Lower lobe of right lung (tissue), 2 donors: ENCODE measurements around the gene OTOP1. TPM values are rescaled to one million over a fixed set of nuclear protein-coding genes. Genes with fewer than 3 reads are reported as not detected.
"Not testable (repeated sequence)": the region's sequence is repeated elsewhere in the genome, so short reads cannot be mapped to it uniquely, and the experiment has no call there.

Experiments used
- ATAC-seq, 2 donors: fragments of 200-7000 bp; cut with Tn5 transposase; one replicate each; pipeline ENCODE4 v1.9.1; 2020 to 2022; ENCODE audit warnings: mild to moderate bottlenecking in 2 of 2, moderate library complexity in 2 of 2
- DNase-seq: peaks from one replicate; pipeline ENCODE4 v3.0.0-alpha.2; 2020
- H3K27ac ChIP-seq: fragments of 200-600 bp; one replicate; pipeline ENCODE4 v1.8.0; 2022
- H3K27me3 ChIP-seq: fragments of 200-600 bp; one replicate; pipeline ENCODE4 v1.8.0; 2022; ENCODE audit warnings: low read depth
- H3K36me3 ChIP-seq: fragments of 200-600 bp; one replicate; pipeline ENCODE4 v1.8.0; 2022; ENCODE audit warnings: mild to moderate bottlenecking
- H3K4me1 ChIP-seq: fragments of 200-600 bp; one replicate; pipeline ENCODE4 v1.8.0; 2022
- H3K4me3 ChIP-seq: fragments of 200-600 bp; one replicate; pipeline ENCODE4 v1.8.0; 2022; ENCODE audit warnings: mild to moderate bottlenecking
- H3K9me3 ChIP-seq: fragments of 200-600 bp; one replicate; pipeline ENCODE4 v1.8.0; 2022
- intact Hi-C: fragments of 100-400 bp; cut with DNase I; formaldehyde crosslinking; loops from one replicate; pipeline ENCODE4 v1.11.0; 2022
- total RNA-seq: library from RNA; stranded (reverse); fragmentation: NEBNext Ultra II Directional; extraction: Animal tissue kit (Norgen Biotek cat#: 25700); gene quantifications from one replicate; pipeline ENCODE4 v1.2.1, GENCODE V29; 2021
- TF ChIP-seq, protein P1 (sequence below): fragments of 200-600 bp; IDR thresholded peaks from one replicate; pipeline ENCODE4 v1.8.0; 2022; ENCODE audit warnings: antibody characterized with exemption, mild to moderate bottlenecking
- donor health status: DM: no; HTN: yes; CAD: no; lungs with severe emphysema.

The OTOP1 gene
- total RNA-seq, 1 donor from 2014 or later = not detected

DNA sequence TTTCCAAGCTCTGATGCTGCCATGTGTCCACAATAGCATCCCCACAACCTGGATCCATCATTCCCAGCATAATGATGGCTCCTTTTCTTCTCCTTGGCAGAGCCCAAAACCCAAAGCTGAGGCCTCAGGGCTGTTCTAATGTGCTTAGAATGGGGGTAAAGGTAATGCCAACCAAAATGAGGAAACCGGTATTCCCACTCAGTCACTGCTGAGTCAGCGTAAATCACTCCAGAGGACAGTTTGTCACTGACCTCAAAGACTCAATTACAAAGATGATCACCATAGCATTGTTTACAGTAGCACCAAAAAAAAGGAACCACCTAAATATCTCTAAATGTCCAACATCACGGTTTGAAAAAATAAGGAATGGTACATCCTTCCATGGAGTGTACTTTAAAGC is 41.2 kb downstream of the OTOP1 start:
- DNase-seq (no peak), ATAC-seq (no peak)
- Histone ChIP-seq H3K4me1 (no peaks in the 10 kb centered on the region), H3K36me3 (no peaks in the 10 kb centered on the region), H3K27ac (no peak overlapping the region), H3K4me3 (no peak overlapping the region), H3K9me3 (no peaks in the 10 kb centered on the region), H3K27me3 (peaks cover 8% of the 10 kb centered on the region)
- intact Hi-C loops = no loop called here
- TF ChIP-seq, protein P1, sequence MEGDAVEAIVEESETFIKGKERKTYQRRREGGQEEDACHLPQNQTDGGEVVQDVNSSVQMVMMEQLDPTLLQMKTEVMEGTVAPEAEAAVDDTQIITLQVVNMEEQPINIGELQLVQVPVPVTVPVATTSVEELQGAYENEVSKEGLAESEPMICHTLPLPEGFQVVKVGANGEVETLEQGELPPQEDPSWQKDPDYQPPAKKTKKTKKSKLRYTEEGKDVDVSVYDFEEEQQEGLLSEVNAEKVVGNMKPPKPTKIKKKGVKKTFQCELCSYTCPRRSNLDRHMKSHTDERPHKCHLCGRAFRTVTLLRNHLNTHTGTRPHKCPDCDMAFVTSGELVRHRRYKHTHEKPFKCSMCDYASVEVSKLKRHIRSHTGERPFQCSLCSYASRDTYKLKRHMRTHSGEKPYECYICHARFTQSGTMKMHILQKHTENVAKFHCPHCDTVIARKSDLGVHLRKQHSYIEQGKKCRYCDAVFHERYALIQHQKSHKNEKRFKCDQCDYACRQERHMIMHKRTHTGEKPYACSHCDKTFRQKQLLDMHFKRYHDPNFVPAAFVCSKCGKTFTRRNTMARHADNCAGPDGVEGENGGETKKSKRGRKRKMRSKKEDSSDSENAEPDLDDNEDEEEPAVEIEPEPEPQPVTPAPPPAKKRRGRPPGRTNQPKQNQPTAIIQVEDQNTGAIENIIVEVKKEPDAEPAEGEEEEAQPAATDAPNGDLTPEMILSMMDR = no peak

DNA sequence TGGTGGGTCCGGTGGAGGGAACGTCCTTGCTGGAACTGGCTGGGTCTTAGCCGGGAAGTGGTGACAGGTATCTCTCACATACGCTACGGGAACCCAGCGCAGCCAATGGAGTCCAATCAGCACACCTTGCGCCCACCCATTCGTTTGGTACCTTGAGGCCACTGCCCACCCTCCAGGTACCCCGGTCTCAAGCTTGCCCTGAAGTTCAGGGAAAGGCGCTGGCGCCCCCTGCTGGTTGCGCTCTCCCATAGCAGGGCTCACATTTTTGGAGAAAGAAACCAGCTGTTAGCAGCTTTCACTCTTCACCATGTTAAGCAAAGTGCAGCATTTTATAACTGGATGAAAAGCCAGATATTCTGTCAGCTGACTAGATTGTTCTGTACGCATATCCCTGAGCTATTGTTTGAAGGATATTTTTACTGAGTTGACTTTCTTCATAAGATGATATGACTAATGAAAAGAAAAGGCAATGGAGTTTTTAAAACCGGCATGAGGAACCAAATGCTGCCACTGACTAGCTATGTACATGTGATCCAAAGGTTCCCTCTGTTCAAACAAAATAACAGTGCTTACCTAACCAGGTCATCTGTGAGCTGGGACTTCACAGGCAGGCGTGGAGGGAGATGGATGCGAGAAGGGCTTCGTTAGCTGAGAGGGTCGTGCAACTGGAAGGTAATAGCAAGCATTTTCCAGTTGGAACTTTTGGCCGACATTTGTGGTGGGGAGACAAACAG is 43.7 kb downstream of the OTOP1 start:
- H3K27me3 ChIP-seq = peaks cover 8% of the 10 kb centered on the region
- DNase-seq = no peak

DNA sequence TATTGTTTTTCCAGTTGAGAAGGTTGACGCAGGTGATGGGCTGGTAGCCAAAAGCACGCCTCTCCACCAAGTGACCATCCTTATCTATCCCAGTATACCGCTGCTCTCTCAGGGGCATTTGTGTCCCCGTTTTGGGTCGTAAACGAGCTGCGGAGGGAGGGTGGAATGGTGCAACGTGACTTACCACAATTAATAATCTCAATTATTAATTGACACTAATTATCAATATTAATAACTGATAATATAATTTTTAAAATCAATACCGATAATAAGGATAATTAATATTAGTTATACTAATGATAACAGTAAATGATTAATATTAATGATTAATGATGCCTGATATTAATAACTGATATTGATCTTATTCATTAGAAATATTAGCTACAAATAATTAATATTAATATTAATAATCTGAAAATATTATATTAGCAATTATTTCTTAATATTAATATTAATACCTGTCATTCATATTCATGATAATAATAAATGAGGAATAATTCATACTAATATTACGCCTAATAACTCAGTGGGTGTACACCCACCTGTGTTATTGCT is 56.1 kb downstream of the OTOP1 start:
- Histone ChIP-seq H3K9me3 (no peaks in the 10 kb centered on the region), H3K4me1 (no peaks in the 10 kb centered on the region), H3K27me3 (peaks cover 9% of the 10 kb centered on the region), H3K4me3 (no peak overlapping the region), H3K36me3 (no peaks in the 10 kb centered on the region), H3K27ac (no peak overlapping the region)
- no peak for DNase-seq
- TF ChIP-seq, protein P1 = no peak
- intact Hi-C loops = no loop called here
- ATAC-seq = no peak

More for the DNA sequence above, 43.7 kb downstream of the OTOP1 start:
- TF ChIP-seq, protein P1 = peak; percentile 55
- intact Hi-C loops = no loop called here
- no peaks in the 10 kb centered on the region for H3K36me3 ChIP-seq
- H3K9me3 ChIP-seq = no peaks in the 10 kb centered on the region
- H3K4me3 ChIP-seq = no peak overlapping the region
- no peak for ATAC-seq
- H3K4me1 ChIP-seq = no peaks in the 10 kb centered on the region
- H3K27ac ChIP-seq = no peak overlapping the region

DNA sequence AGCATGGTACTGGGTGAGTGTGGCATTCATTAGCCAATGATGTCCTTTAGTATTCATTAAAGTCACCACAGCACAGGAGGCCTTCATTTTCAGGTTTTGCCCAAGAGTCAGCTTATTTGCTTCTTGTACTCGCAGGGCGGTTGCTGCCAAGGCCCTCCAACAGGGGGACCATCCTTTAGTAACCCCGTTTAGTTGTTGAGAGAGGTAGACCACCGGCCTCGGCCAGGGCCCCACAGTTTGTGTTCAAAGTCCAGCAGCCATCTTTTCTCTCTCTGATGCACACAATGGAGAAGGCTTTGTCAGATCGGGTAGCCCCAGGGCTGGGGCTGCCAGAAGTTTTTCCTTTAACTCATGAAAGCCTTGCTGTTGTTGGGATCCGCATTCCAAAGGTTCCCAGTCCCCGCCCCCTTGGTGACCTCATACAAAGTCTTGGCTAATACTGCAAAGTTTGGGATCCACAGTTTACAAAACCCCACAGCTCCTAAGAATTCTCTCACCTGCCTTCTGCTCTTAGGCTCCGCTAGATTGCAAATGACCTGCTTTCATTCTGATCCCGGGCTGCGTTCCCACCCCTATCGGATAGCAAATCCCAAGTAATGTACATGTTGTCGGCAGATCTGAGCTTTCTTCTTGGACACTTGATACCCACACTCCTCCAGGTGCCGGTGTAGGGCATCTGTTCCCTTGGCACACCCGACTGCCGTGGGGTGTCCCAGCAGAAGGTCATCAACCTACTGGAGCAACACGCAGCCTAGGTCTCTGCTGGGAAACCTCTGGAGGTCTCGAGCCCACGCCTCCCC is 58.5 kb downstream of the OTOP1 start:
- DNase-seq, ATAC-seq, H3K4me1 ChIP-seq, H3K36me3 ChIP-seq, H3K9me3 ChIP-seq, H3K4me3 ChIP-seq, intact Hi-C loops, H3K27ac ChIP-seq, H3K27me3 ChIP-seq: not testable (repeated sequence)

DNA sequence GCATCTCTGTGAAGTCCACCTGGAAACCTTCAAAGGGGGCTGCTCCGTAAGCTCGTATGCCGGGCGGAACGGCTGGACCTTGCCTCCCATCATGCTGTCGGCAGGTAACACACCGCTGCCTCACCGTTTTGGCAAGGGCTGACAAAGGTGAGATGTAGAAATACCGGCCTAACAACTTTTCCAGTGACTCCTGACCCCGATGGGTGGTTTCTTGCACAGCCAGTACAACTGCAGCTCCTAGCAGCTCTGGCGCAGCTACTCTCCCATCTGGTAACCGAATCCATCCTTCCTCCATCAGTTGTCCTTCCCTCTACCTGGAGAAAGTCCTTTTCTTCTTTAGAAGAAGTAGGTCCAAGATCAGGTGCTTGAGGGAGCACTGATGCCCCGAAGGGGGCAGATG is 59.7 kb downstream of the OTOP1 start:
- ATAC-seq, intact Hi-C loops: not testable (repeated sequence)

DNA sequence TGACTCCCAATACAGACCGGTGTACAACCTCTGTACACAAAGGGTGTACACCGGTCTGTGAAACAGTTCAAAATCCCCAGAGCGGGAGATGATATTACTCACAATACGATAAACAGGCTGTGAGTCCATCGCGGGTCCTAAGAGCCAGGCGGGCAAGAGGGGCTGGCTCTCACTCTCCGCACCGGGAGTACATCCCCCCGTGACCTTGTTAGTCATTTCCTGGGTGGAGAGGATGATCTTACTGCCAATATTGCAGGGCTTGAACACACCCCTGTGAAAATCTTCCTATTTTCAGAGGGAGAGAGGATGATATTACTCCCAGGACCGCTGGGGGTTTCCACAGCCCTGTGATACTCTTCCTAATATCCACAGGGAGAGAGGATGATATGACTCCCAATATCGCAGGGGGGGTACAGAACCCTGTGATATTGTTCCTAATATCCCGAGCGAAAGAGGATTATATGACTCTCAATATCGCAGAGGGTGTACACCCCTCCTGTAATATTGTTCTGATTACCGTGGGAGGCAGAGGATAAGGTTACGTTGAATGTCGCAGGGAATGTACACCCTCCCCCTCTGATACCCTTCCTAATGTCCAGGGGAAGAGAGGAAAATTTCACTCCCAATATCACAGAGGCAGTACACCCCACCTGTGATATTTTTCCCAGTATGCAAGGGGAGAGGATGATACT is 60.9 kb downstream of the OTOP1 start:
- H3K27ac ChIP-seq, intact Hi-C loops, H3K9me3 ChIP-seq, DNase-seq, H3K4me3 ChIP-seq, H3K27me3 ChIP-seq, ATAC-seq, H3K36me3 ChIP-seq, H3K4me1 ChIP-seq: not testable (repeated sequence)

More for the DNA sequence above, 59.7 kb downstream of the OTOP1 start:
- H3K4me3 ChIP-seq, H3K27me3 ChIP-seq, DNase-seq, H3K9me3 ChIP-seq, H3K4me1 ChIP-seq, H3K27ac ChIP-seq, H3K36me3 ChIP-seq: not testable (repeated sequence)

DNA sequence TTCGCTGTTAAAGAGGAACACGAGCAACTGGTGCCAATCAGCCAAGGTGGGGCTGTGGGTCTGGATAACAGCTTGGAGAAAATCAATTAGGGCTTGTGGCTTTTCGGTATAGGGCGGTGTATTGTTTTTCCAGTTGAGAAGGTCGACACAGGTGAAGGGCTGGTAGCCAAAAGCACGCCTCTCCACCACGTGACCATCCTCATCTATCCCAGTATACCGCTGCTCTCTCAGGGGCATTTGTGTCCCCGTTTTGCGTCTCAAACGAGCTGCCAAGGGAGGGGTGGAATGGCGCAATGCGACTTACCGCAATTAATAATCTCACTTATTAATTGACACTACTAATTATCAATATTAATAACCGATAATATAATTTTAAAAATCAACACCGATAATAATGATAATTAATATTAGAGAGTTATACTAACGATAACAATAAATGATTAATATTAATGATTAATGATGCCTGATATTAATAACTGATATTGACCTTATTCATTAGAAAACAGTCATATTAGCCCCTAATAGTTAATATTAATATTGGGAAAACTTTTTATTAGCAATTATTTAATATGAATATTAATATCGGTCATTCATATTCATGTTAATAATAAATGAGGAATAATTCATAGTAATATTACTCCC is 62.1 kb downstream of the OTOP1 start:
- intact Hi-C loops, DNase-seq: not testable (repeated sequence)

DNA sequence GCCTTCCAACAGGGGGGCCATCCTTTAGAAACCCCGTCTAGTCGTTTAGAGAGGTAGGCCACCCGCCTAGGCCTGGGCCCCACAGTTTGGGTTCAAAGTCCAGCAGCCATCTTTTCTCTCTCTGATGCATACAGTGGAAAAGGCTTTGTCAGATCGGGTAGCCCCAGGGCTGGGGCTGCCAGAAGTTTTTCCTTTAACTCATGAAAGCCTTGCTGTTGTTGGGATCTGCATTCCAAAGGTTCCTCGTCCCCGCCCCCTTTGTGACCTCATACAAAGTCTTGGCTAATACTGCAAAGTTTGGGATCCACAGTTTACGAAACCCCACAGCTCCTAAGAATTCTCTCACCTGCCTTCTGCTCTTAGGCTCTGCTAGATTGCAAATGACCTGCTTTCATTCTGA is 64.5 kb downstream of the OTOP1 start:
- H3K4me3 ChIP-seq, H3K36me3 ChIP-seq, H3K27ac ChIP-seq, H3K27me3 ChIP-seq, H3K9me3 ChIP-seq, H3K4me1 ChIP-seq, DNase-seq, intact Hi-C loops, ATAC-seq: not testable (repeated sequence)

More for the DNA sequence above, 62.1 kb downstream of the OTOP1 start:
- not testable (repeated sequence) for ATAC-seq, H3K9me3 ChIP-seq, H3K27me3 ChIP-seq, H3K4me3 ChIP-seq, H3K27ac ChIP-seq, H3K36me3 ChIP-seq, H3K4me1 ChIP-seq

DNA sequence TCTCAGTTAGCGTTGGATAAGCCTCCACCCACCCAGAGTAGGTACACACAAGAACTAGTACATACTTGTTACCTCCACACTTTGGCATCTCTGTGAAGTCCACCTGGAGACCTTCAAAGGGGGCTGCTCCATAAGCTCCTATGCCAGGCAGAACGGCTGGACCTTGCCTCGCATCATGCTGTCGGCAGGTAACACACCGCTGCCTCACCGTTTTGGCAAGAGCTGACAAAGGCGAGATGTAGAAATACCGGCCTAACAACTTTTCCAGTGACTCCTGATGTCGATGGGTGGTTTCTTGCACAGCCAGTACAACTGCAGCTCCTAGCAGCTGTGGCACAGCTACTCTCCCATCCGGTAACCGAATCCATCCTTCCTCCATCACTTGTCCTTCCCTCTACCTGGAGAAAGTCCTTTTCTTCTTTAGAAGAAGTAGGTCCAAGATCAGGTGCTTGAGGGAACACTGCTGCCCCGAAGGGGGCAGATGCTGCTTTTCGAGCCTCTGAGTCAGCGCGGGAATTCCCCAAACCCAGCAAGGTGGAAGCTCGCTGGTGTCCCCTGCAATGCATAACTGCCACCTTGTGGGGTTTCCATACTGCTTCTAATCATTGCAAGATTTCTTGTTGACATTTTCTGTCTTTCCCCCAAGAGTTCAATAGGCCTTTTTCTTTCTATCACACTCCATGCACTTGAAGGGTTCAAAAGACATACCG is 65.6 kb downstream of the OTOP1 start:
- H3K4me3 ChIP-seq, ATAC-seq, H3K36me3 ChIP-seq, H3K27ac ChIP-seq, H3K9me3 ChIP-seq, DNase-seq, H3K27me3 ChIP-seq, H3K4me1 ChIP-seq, intact Hi-C loops: not testable (repeated sequence)
